NCI-H146 treated with DMSO at 0.1 percent for 48 hours (cell line): ENCODE measurements around the gene ACAP3.

Experiments
- DNase-seq: peaks from one replicate; lab custom pipeline; 2025; ENCODE audit not compliant: unreplicated experiment; lab: John Stamatoyannopoulos, UW

ACAP3 gene

DNA sequence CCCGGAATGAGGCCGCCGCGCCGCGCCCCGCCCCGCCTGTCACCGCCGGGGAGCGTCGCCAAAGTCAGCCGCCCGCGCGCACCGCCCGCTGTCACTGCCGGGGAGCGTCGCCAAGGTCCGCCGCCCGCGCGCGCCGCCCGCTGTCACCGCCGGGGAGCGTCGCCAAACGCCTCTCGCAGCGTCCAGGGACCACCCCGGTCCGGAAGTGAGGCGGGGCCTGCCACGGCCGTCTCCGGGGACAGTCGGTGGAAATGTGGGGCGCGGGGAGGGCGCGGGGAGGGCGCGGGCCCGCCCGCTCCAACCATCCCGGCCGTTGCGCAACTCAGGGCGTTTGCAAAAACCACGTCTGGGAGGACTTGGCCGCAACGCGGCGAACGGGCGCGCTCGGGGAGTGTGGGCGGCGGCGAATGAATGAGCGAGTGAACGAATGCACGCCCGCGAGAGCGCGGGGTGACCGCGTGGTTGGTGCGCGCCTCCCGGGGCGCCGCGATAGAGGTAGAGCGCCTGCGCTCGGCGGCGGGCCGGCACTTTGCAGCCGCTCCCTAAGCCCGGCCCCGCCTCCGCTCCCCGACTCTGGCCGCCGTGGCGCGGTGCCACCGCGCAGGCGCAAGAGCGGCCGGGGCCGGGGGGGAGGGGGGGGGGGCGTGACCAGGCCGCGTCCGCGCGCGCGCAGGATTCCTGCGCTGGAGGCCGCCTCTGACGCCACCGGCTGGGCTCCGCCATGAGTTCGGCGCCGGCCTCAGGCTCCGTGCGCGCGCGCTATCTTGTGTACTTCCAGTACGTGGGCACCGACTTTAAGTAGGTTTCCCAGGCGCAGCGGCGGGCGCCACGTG is at the start of gene ACAP3, which contains the start of gene PUSL1:
Gene ACAP3, minus strand, starts transcription at position 8 of the 833 bp plus-strand sequence. CDS start 115 bp downstream, outside the sequence.
Gene PUSL1, plus strand, starts transcription at position 675 of the 833 bp plus-strand sequence. Its CDS starts 47 bp downstream, at position 722.
- peak; percentile 65 for DNase-seq

- no peak for DNase-seq
These were observed 49.2 kb upstream of the ACAP3 start for GRCh38 chr1:1356796-1357401.

- no peak for DNase-seq
These were observed 48.6 kb upstream of the ACAP3 start for GRCh38 chr1:1356166-1356795.

DNA sequence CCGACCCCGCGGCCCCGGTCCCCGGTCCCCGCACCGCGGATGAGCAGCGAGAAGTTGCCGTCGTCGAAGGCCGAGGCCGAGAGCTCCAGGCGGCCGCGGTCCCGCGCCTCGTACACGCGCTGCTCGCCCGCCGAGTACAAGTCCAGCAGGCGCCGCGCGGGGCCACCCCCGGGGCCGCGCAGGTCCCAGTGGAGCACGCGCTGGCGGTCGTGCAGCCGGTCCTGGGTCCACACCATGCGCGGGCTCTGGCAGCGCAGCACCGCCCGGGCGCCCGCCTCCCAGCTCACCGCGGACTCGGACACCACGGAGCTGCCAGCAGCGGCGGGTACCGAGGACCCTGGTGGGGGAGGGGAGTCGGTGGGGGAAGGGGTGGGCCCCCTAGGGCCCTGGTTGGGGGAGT is 47.7 kb upstream of the ACAP3 start:
- DNase-seq, result no peak

- DNase-seq, result no peak
These were observed 46.8 kb upstream of the ACAP3 start for GRCh38 chr1:1354271-1355247.

DNA sequence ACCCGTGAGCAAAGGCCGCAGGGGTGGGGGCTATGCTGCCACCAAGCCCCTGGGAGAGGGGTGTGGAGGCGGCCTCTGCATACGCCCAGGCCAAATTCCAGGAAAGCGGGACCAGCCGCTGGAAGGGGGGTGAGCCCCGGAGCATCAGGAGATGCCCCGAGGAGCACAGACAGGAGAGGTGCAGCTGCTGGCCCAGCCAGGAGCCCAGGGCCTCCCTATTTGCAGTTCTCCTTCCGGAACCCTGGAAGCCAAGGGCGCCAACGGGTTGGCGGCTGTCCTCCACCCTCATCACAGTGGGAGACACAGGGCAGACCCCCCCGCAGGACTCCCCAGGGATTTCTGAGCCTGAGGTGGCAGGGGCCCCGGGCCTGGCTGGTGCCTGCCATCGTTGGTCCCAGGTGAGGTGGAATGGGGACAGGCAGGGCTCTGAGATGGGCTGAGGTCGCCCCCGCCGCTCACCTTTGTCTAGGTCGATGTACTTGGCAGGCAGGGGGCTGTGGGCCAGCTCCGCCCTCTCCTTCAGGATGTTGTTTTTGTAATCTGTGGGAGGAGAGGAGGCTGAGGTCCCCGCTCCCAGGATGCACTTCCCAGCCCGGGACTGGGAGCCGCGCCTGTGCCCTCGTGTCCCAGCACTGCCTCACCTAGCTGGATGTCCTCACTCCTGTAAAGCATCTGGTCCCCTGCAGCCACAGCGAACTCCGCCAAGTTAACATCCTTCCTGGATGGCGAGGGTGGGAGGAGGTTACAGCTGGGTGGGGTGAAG is 45.8 kb upstream of the ACAP3 start:
- DNase-seq, result no peak

- DNase-seq, result no peak
These were observed 45.2 kb upstream of the ACAP3 start for GRCh38 chr1:1352786-1353388.

GRCh38 chr1:1351511-1352427 is 44.0 kb upstream of the ACAP3 start:
- no peak for DNase-seq

GRCh38 chr1:1349256-1350012 is 41.7 kb upstream of the ACAP3 start, which contains the start of gene DVL1:
Gene DVL1, minus strand, starts transcription at chr1:1349418. Its CDS starts 353 bp downstream, at chr1:1349065.
- DNase-seq, result no peak

- no peak for DNase-seq
These were observed 40.9 kb upstream of the ACAP3 start for GRCh38 chr1:1348420-1349255.

- DNase-seq, result no peak
These were observed 40.1 kb upstream of the ACAP3 start for GRCh38 chr1:1347663-1348419.

GRCh38 chr1:1347026-1347595 is 39.4 kb upstream of the ACAP3 start:
- no peak for DNase-seq

- DNase-seq, result no peak
These were observed 38.8 kb upstream of the ACAP3 start for GRCh38 chr1:1346501-1346890.

DNA sequence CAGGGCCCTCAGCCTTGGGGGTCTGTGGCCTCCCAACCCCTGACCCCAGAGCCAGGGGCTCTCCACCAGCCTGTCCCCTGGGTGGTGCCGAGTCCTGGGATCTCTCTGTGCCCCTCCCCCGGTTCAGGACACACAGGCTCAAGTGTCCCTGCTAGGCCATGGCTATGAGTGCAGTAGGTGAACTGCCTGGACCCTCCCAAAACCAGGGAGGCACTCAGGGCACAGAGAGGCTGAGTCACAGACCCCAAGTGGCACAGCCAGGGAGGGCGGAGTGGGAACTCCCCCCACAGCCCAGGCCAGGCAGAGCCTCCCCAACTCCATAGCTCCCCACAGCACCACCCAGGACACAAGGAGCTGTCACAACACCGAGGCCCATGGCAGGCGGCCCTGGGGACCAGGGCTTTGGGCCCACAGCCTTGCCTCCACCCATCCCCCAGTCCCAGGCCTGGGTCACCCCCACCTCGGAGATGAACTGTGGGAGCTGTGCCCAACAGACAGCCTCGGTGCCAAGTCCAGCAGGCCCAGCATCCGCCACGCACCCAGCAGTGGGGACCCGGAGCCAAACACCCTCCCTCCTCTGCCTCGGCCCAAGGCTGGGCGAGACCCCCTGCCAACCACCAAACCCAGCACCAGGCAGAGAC is 38.2 kb upstream of the ACAP3 start:
- no peak for DNase-seq

DNA sequence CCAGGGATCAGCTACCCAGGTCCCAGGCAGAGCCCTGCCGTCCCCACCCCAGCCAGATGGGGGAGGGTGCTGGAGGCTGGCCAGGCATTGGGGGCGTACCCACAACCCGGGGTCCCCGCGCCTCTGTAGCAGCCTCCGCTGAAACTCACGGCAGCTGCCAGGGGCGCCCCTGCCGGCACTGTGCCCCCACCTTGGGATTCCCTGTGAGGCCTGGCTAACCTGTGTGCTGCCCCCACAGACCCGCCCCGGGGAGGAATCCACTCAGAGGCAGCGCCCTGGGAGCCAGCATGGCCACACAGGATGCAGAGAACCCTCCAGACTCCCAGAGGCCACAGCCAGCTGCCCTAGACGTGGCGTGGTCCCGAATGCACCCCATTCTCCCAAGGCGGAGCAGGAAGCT is 37.7 kb upstream of the ACAP3 start:
- no peak for DNase-seq
